Neural cell (in vitro differentiated cells): ENCODE measurements around the gene SURF6. TPM values are rescaled to one million over a fixed set of nuclear protein-coding genes. Genes with fewer than 3 reads are reported as not detected.

Experiments
- H2AFZ ChIP-seq: fragments of 200-600, 300-800 bp; sonication (generic), shearing (Covaris generic); 2 replicates; pipeline ENCODE4 v1.6.0; 2014; ENCODE audit warnings: low read depth, mild to moderate bottlenecking, antibody characterized with exemption, low read length, moderate library complexity
- H3F3A ChIP-seq: fragments of 200-600 bp; shearing (Covaris generic); 2 replicates; pipeline ENCODE4 v1.6.1; 2016; ENCODE audit warnings: mild to moderate bottlenecking, moderate library complexity, mixed read lengths, antibody characterized with exemption, low read length; ENCODE audit not compliant: insufficient read depth, poor library complexity, severe bottlenecking
- H3K27ac ChIP-seq: fragments of 200-600, 300-800 bp; sonication (generic), shearing (Covaris generic); 2 replicates; pipeline ENCODE4 v1.5.1; 2014; ENCODE audit warnings: mild to moderate bottlenecking, low read length, moderate library complexity
- H3K27me3 ChIP-seq: fragments of 300-800, 200-600 bp; sonication (generic), shearing (Covaris generic); 2 replicates; pipeline ENCODE4 v1.6.0; 2014; ENCODE audit warnings: mild to moderate bottlenecking, low read depth, low read length, moderate library complexity; ENCODE audit not compliant: insufficient read depth
- H3K36me3 ChIP-seq: fragments of 300-800, 200-600 bp; sonication (generic), shearing (Covaris generic); 2 replicates; pipeline ENCODE4 v1.5.1; 2014; ENCODE audit warnings: mild to moderate bottlenecking, antibody characterized with exemption, low read length, moderate library complexity; ENCODE audit not compliant: insufficient read depth
- H3K4me2 ChIP-seq: fragments of 300-800, 200-600 bp; sonication (generic), shearing (Covaris generic); 2 replicates; pipeline ENCODE4 v1.6.0; 2014; ENCODE audit warnings: mild to moderate bottlenecking, low read length
- H3K4me3 ChIP-seq: fragments of 300-800, 200-600 bp; sonication (generic), shearing (Covaris generic); 2 replicates; pipeline ENCODE4 v1.5.1; 2014; ENCODE audit warnings: mild to moderate bottlenecking, low read length, moderate library complexity
- H3K79me2 ChIP-seq: fragments of 200-600 bp; shearing (Covaris generic); replicated peaks from 2 replicates; pipeline ENCODE4 v1.6.0; 2014; ENCODE audit warnings: mild to moderate bottlenecking, low read length, moderate library complexity; ENCODE audit not compliant: insufficient read depth
- H3K9ac ChIP-seq: fragments of 300-800, 200-600 bp; sonication (generic), shearing (Covaris generic); 2 replicates; pipeline ENCODE4 v1.6.1; 2016; ENCODE audit warnings: mild to moderate bottlenecking, low read length, mixed read lengths
- H3K9me2 ChIP-seq: fragments of 200-600 bp; shearing (Covaris generic); 2 replicates; pipeline ENCODE4 v1.6.1; 2016; ENCODE audit warnings: mild to moderate bottlenecking, low read length, mixed read lengths; ENCODE audit not compliant: insufficient read depth
- H3K9me3 ChIP-seq: fragments of 200-600, 300-800 bp; sonication (generic), shearing (Covaris generic); 2 replicates; pipeline ENCODE4 v1.6.1; 2016; ENCODE audit warnings: mild to moderate bottlenecking, mixed run types, low read length, moderate library complexity, mixed read lengths
- H4K20me1 ChIP-seq: fragments of 200-600 bp; shearing (Covaris generic); 2 replicates; pipeline ENCODE4 v1.6.1; 2016; ENCODE audit warnings: mild to moderate bottlenecking, mixed run types; ENCODE audit not compliant: insufficient read depth
- EP300 ChIP-seq: fragments of 450-650 bp; conservative IDR thresholded peaks from 2 replicates; pipeline ENCODE4 v1.6.1; 2014; ENCODE audit warnings: antibody characterized with exemption, mild to moderate bottlenecking, moderate library complexity; ENCODE audit not compliant: poor library complexity, severe bottlenecking
- EZH2 ChIP-seq: fragments of 200-600, 300-800 bp; shearing (Covaris generic), sonication (generic); IDR thresholded peaks from 2 replicates; pipeline ENCODE4 v1.6.1; 2014; ENCODE audit warnings: antibody characterized with exemption, low read length, borderline replicate concordance, mild to moderate bottlenecking; ENCODE audit not compliant: insufficient read depth, poor library complexity, severe bottlenecking
- MXI1 ChIP-seq: fragments of 450-650 bp; conservative IDR thresholded peaks from 2 replicates; pipeline ENCODE4 v1.6.1; 2014; ENCODE audit warnings: antibody characterized with exemption, mild to moderate bottlenecking; ENCODE audit not compliant: poor library complexity, severe bottlenecking
- POLR2AphosphoS5 ChIP-seq: IDR thresholded peaks from 2 replicates; pipeline ENCODE4 v1.6.1; 2012
- RAD21 ChIP-seq: fragments of 450-650 bp; conservative IDR thresholded peaks from 2 replicates; pipeline ENCODE4 v1.6.1; 2014; ENCODE audit warnings: antibody characterized with exemption, mild to moderate bottlenecking, moderate library complexity
- SMC3 ChIP-seq: fragments of 450-650 bp; conservative IDR thresholded peaks from 2 replicates; pipeline ENCODE4 v1.6.1; 2014; ENCODE audit warnings: antibody characterized with exemption, mild to moderate bottlenecking, moderate library complexity; ENCODE audit not compliant: poor library complexity
- TAF1 ChIP-seq: IDR thresholded peaks from 2 replicates; pipeline ENCODE4 v1.6.1; 2012; ENCODE audit warnings: low read depth
- polyA plus RNA-seq: library from polyadenylated mRNA; depleted of rRNA; stranded (reverse); fragments of >200 nt; gene quantifications from 2 replicates; pipeline ENCODE4 v1.2.3, GENCODE V29; 2014
- TF ChIP-seq, protein P1 (sequence below): fragments of 450-650 bp; IDR thresholded peaks from 2 replicates; pipeline ENCODE4 v1.5.1; 2014; ENCODE audit warnings: antibody characterized with exemption, mild to moderate bottlenecking, moderate library complexity; ENCODE audit not compliant: poor library complexity, severe bottlenecking
- TF ChIP-seq, protein P2 (sequence below): IDR thresholded peaks from 2 replicates; pipeline ENCODE4 v1.6.1; 2012; ENCODE audit warnings: borderline replicate concordance

SURF6 gene
- polyA plus RNA-seq, 1 donor from 2014 or later, result 20.7 TPM

DNA sequence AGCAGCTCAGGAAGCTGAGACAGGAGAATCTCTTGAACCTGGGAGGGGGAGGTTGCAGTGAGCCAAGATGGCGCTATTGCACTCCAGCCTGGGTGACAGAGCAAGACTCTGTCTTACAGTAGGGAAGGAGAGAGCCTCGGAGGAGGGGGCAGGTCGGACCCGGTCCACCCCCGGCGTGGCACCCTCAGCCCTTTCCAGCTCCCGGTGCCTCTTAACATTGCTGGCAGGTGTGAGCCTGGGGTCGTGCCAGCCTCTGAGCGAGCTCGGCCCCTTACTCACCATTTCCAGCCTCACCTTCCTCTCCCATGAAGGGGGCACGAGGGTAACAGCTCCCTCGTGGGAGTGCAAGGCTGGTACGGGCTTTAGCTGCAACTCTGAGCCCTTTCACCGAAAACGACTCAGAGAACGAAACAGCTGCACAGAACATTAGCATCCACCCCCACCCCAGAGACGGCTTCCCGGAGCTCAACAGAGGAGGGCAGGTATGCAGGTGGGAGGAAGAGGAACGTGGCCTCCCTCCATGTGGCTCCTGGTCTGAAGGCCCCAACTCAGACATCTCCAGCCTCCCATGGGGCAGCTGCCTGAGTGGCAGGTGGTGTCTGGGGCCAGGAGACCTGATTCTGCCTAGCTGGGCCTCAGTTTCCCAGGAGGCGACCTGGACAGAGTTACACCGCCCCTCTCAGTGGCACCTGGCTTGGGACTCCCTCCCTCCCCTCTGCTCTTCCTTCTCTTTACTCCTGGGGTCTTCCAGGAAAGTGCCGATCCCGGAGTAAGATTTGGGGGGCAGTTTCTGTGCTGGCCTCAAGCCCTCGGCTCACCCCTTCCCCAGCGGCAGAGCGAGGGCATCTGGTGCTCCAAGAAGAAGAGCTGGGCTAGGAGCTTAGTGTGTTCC is 32.5 kb downstream of the SURF6 start:
- Histone ChIP-seq H2AFZ (no peak overlapping the region), H3K9ac (no peak overlapping the region), H3K27ac (no peak overlapping the region), H3K4me2 (no peak overlapping the region), H3F3A (no peaks in the 10 kb centered on the region), H3K9me3 (no peaks in the 10 kb centered on the region), H3K9me2 (no peaks in the 10 kb centered on the region), H3K4me3 (no peak overlapping the region), H4K20me1 (no peaks in the 10 kb centered on the region), H3K27me3 (no peaks in the 10 kb centered on the region), H3K36me3 (no peaks in the 10 kb centered on the region), H3K79me2 (no peaks in the 10 kb centered on the region)
- TF ChIP-seq, protein P1, sequence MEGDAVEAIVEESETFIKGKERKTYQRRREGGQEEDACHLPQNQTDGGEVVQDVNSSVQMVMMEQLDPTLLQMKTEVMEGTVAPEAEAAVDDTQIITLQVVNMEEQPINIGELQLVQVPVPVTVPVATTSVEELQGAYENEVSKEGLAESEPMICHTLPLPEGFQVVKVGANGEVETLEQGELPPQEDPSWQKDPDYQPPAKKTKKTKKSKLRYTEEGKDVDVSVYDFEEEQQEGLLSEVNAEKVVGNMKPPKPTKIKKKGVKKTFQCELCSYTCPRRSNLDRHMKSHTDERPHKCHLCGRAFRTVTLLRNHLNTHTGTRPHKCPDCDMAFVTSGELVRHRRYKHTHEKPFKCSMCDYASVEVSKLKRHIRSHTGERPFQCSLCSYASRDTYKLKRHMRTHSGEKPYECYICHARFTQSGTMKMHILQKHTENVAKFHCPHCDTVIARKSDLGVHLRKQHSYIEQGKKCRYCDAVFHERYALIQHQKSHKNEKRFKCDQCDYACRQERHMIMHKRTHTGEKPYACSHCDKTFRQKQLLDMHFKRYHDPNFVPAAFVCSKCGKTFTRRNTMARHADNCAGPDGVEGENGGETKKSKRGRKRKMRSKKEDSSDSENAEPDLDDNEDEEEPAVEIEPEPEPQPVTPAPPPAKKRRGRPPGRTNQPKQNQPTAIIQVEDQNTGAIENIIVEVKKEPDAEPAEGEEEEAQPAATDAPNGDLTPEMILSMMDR, result no peak
- TF ChIP-seq, protein P2, sequence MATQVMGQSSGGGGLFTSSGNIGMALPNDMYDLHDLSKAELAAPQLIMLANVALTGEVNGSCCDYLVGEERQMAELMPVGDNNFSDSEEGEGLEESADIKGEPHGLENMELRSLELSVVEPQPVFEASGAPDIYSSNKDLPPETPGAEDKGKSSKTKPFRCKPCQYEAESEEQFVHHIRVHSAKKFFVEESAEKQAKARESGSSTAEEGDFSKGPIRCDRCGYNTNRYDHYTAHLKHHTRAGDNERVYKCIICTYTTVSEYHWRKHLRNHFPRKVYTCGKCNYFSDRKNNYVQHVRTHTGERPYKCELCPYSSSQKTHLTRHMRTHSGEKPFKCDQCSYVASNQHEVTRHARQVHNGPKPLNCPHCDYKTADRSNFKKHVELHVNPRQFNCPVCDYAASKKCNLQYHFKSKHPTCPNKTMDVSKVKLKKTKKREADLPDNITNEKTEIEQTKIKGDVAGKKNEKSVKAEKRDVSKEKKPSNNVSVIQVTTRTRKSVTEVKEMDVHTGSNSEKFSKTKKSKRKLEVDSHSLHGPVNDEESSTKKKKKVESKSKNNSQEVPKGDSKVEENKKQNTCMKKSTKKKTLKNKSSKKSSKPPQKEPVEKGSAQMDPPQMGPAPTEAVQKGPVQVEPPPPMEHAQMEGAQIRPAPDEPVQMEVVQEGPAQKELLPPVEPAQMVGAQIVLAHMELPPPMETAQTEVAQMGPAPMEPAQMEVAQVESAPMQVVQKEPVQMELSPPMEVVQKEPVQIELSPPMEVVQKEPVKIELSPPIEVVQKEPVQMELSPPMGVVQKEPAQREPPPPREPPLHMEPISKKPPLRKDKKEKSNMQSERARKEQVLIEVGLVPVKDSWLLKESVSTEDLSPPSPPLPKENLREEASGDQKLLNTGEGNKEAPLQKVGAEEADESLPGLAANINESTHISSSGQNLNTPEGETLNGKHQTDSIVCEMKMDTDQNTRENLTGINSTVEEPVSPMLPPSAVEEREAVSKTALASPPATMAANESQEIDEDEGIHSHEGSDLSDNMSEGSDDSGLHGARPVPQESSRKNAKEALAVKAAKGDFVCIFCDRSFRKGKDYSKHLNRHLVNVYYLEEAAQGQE, result no peak
- TF ChIP-seq SMC3 (no peak), TAF1 (no peak), EZH2 (no peak), RAD21 (no peak), POLR2AphosphoS5 (no peak), MXI1 (no peak), EP300 (no peak)

DNA sequence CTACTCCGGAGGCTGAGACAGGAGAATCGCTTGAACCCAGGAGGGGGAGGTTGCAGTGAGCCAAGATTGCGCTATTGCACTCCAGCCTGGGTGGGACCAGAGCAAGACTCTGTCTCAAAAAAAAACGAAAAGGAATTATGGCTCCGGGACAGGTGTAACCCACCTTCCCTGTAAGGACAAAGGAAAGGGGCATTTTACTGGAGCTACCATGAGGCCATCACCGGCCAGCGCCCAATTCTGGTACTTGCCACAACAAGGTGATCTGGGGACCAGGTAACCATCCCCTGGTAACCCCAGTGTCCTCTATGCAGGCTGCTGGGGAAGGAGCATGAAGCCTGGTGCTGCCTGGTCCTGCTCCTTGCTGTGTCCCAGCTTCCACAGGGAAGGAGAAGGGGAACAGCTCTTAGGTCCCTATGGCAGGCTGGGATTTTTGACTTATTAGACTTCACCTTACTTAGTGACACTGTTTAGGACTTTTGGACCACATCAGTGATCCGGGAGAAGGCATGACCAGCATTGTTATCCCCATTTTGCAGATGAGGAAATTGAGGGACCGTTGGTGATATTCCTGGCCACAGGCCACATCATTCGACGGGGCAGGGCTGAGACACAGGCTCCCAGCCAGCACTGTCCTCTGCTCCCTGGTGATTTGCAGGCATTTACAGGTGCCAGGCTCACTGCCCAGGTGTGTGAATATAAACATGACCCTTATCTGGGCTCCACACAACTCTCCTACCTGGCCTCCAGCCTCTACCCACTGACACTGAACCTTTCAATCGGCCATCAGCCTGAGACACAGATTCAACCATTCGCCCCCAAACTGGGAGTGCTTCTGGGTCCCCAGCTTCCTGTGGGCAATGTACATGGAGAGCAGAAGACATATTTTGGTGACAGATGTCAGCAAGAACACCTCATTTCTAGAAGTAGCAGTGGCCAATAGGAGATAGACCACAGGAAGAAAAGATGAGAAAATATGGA is 34.4 kb downstream of the SURF6 start:
- TF ChIP-seq, protein P2, result no peak
- TF ChIP-seq POLR2AphosphoS5 (no peak), SMC3 (no peak), EP300 (no peak), RAD21 (no peak), TAF1 (no peak), MXI1 (no peak), EZH2 (no peak)
- TF ChIP-seq, protein P1, result no peak
- H3K79me2 ChIP-seq, result no peaks in the 10 kb centered on the region
- no peak overlapping the region for H2AFZ ChIP-seq
- no peaks in the 10 kb centered on the region for H4K20me1 ChIP-seq
- no peaks in the 10 kb centered on the region for H3F3A ChIP-seq
- H3K27ac ChIP-seq, result no peak overlapping the region
- H3K36me3 ChIP-seq, result no peaks in the 10 kb centered on the region
- H3K4me3 ChIP-seq, result no peak overlapping the region
- no peaks in the 10 kb centered on the region for H3K27me3 ChIP-seq
- H3K9me3 ChIP-seq, result no peaks in the 10 kb centered on the region
- H3K9me2 ChIP-seq, result no peaks in the 10 kb centered on the region
- H3K9ac ChIP-seq, result no peak overlapping the region
- H3K4me2 ChIP-seq, result no peak overlapping the region
